ENCODE measurements around the gene MDP1.
"Not testable (repeated sequence)": the region's sequence is repeated elsewhere in the genome, so short reads cannot be mapped to it uniquely, and the experiment has no call there.

Gene MDP1

GRCh38 chr14:24204163-24205146 is 11.4 kb downstream of the MDP1 start:
- no peak for FAIRE-seq
- no peak for DNase-seq (ENCODE audit: insufficient read length, low spot score)

- FAIRE-seq; DNase-seq (ENCODE audit: insufficient read length, low spot score): not testable (repeated sequence)
These were observed 12.5 kb downstream of the MDP1 start for GRCh38 chr14:24203249-24203886.

GRCh38 chr14:24202538-24202937 is 13.3 kb downstream of the MDP1 start:
- DNase-seq (ENCODE audit: insufficient read length, low spot score); FAIRE-seq: not testable (repeated sequence)

GRCh38 chr14:24198814-24199524 is 16.9 kb downstream of the MDP1 start:
- FAIRE-seq (no peak), DNase-seq (ENCODE audit: insufficient read length, low spot score) (no peak)

- FAIRE-seq, result no peak
These were observed 18.8 kb downstream of the MDP1 start for GRCh38 chr14:24197056-24197450.

GRCh38 chr14:24196071-24197055 is 19.5 kb downstream of the MDP1 start:
- FAIRE-seq (peak; percentile 64), DNase-seq (ENCODE audit: insufficient read length, low spot score) (peak; percentile 52)

More at GRCh38 chr14:24197056-24197450, 18.8 kb downstream of the MDP1 start:
- DNase-seq (ENCODE audit: insufficient read length, low spot score), result no peak

- FAIRE-seq (peak; percentile 82), DNase-seq (ENCODE audit: insufficient read length, low spot score) (peak; percentile 91)
These were observed 20.4 kb downstream of the MDP1 start, which contains the start of gene TM9SF1 for GRCh38 chr14:24195186-24196070. TSS of gene TM9SF1 (minus strand) at chr14:24195441. CDS start at chr14:24195019, 422 bp downstream.

GRCh38 chr14:24194873-24195185 is 21.0 kb downstream of the MDP1 start:
- no peak for FAIRE-seq
- DNase-seq (ENCODE audit: insufficient read length, low spot score), result no peak

- FAIRE-seq, result peak; percentile 64
- DNase-seq (ENCODE audit: insufficient read length, low spot score), result no peak
These were observed 21.5 kb downstream of the MDP1 start for GRCh38 chr14:24194186-24194872.

- FAIRE-seq (no peak), DNase-seq (ENCODE audit: insufficient read length, low spot score) (no peak)
These were observed 22.9 kb downstream of the MDP1 start for GRCh38 chr14:24192933-24193332.

GRCh38 chr14:24190416-24190815 is 25.4 kb downstream of the MDP1 start:
- no peak for FAIRE-seq

GRCh38 chr14:24189460-24189859 is 26.4 kb downstream of the MDP1 start:
- FAIRE-seq, result no peak
- DNase-seq (ENCODE audit: insufficient read length, low spot score), result no peak

More at GRCh38 chr14:24190416-24190815, 25.4 kb downstream of the MDP1 start:
- DNase-seq (ENCODE audit: insufficient read length, low spot score), result no peak

GRCh38 chr14:24189059-24189375 is 26.8 kb downstream of the MDP1 start:
- FAIRE-seq, result no peak

GRCh38 chr14:24188251-24189058 is 27.4 kb downstream of the MDP1 start, which contains the start of gene IPO4:
TSS of gene IPO4 (minus strand) at chr14:24188816. CDS start at chr14:24188787, 29 bp downstream.
- FAIRE-seq (peak; percentile 82), DNase-seq (ENCODE audit: insufficient read length, low spot score) (peak; percentile 99)

More at GRCh38 chr14:24189059-24189375, 26.8 kb downstream of the MDP1 start:
- DNase-seq (ENCODE audit: insufficient read length, low spot score), result no peak

- DNase-seq (ENCODE audit: insufficient read length, low spot score) (no peak), FAIRE-seq (no peak)
These were observed 28.3 kb downstream of the MDP1 start for GRCh38 chr14:24187539-24187915.

GRCh38 chr14:24186831-24187538 is 28.9 kb downstream of the MDP1 start:
- DNase-seq (ENCODE audit: insufficient read length, low spot score) (no peak), FAIRE-seq (no peak)

- FAIRE-seq (no peak), DNase-seq (ENCODE audit: insufficient read length, low spot score) (no peak)
These were observed 30.1 kb downstream of the MDP1 start for GRCh38 chr14:24185741-24186140.
